NK-92 (cell line): ENCODE results near the gene CEACAM18.
"Not testable (repeated sequence)": the region's sequence is repeated elsewhere in the genome, so short reads cannot be mapped to it uniquely, and the experiment has no call there.

Experiments
- DNase-seq: peaks from one replicate; lab custom pipeline; 2025; ENCODE audit not compliant: unreplicated experiment; lab: John Stamatoyannopoulos, UW

CEACAM18 gene

GRCh38 chr19:51489113-51489512, 10.8 kb downstream of the CEACAM18 start:
- DNase-seq, result no peak

- no peak for DNase-seq
Measured at GRCh38 chr19:51490676-51491075, 12.3 kb downstream of the CEACAM18 start.

GRCh38 chr19:51491586-51491985, 13.2 kb downstream of the CEACAM18 start:
- DNase-seq, result no peak

- no peak for DNase-seq
Measured at GRCh38 chr19:51493776-51494175, 15.4 kb downstream of the CEACAM18 start.

GRCh38 chr19:51497666-51498065, 19.3 kb downstream of the CEACAM18 start:
- DNase-seq, result no peak

DNA sequence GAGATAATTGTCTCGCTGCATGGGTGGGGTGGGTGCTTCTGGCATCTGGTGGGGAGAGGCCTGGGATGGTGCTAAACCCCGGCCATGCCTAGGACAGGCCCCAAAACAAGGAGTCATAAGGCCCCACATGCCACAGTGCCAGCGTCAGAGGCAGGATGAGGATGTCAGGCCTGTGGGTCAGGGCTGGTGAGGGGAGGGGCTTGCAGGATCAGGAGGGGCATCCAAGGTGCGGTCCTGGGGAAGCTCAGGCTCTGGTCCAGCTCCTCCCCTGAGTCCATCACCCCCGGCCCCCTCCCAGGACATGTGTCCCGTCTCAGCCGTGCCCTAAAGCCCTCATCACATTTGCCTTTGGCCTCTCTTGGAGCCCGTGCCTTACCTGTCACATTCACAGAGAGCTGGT, 22.6 kb downstream of the CEACAM18 start:
- DNase-seq, result not testable (repeated sequence)

DNA sequence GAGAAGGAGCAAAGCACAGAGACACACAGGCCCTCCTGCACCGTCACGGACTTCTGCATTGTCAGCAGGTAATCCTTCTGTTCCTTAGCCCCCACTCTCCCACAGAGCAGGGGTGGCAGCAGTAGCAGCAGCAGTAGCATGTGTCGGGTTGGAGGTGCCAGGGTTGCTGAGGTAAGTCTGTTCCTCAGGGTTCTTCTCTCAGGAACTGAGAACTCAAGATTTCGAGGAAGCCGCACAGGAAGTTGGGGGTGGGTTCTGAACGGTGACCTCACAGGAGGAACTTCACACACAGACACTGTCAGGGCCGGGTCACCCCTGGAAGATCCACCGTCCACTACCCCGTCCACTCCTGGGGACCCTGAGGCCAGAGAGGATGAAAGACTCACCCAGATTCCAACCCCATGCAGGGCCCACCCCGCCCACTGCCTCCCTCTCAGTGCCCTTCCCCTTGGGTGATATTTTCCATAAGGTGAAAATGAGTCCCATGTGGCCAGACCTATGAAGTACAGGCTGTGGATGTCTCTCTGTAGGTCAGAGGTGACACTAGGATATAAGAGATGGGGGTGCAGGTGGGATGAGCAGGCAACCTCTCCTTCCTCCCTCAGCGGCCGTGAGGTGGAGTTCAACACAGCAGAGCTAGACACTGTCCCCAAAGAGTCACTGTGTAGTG, 23.4 kb downstream of the CEACAM18 start, which contains the start of gene SIGLEC12:
Gene SIGLEC12, minus strand, starts transcription at position 207 of the 670 bp plus-strand sequence. Its CDS starts 67 bp downstream, at position 140.
- no peak for DNase-seq

GRCh38 chr19:51503286-51503817, 25.0 kb downstream of the CEACAM18 start:
- DNase-seq, result no peak

DNA sequence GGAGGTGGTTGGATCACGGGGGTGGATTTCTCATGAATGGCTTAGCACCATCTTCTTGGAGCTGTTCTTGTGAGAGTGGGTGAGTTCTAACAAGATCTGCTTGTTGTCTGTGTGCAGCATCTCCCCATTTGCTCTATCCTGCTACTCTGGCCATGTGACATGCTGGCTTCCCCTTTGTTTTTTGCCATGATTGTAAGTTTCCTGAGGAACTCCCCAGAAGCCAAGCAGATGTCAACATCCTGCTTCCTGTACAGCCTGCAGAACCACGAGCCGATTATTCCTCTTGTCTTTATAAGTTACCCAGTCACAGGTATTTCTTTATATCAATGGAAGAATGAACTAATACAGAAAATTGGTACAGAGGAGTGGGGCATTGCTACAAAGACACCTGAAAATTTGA, 25.6 kb downstream of the CEACAM18 start:
- no peak for DNase-seq

DNA sequence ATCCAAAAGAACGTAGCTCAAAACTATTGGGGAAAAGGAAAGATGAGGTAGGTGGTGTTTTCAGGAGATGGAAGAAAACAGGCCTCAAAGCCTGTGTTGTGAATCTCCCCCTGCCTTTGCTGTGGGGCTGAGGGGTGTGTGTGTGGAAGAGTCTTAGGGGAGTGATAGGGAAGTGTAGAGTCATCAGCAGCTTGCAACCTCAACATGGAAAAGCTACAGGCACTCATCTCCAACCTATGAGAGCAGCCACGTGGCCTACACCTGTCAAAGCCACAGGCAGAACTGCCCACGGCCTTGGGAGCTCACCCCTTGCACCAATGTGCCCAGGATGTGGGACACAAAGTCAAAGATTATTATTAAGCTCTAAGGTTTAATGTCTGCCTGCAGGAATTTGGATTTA, 27.6 kb downstream of the CEACAM18 start:
- no peak for DNase-seq

DNA sequence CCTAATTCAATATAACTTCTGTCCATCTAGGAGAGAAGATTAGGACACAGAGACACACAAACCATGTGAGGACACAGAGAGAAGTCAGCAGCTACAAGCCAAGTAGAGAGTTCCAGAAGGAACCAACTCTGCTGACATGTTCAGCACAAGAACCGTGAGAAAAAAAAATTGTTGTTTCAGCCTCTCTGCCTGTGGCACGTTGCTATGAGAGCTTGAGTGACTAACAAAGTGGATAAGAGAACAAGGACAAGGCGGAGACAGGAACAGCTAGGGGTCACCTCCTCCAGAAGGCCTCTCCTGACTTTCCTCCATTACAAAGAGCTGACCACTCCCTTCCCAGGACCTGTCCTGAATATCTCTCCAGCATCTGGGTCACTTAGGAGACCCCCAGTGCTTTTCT, 28.9 kb downstream of the CEACAM18 start:
- DNase-seq, result no peak

- no peak for DNase-seq
Measured at GRCh38 chr19:51507640-51508058, 29.3 kb downstream of the CEACAM18 start.

GRCh38 chr19:51508059-51508733, 29.9 kb downstream of the CEACAM18 start:
- DNase-seq, result no peak

DNA sequence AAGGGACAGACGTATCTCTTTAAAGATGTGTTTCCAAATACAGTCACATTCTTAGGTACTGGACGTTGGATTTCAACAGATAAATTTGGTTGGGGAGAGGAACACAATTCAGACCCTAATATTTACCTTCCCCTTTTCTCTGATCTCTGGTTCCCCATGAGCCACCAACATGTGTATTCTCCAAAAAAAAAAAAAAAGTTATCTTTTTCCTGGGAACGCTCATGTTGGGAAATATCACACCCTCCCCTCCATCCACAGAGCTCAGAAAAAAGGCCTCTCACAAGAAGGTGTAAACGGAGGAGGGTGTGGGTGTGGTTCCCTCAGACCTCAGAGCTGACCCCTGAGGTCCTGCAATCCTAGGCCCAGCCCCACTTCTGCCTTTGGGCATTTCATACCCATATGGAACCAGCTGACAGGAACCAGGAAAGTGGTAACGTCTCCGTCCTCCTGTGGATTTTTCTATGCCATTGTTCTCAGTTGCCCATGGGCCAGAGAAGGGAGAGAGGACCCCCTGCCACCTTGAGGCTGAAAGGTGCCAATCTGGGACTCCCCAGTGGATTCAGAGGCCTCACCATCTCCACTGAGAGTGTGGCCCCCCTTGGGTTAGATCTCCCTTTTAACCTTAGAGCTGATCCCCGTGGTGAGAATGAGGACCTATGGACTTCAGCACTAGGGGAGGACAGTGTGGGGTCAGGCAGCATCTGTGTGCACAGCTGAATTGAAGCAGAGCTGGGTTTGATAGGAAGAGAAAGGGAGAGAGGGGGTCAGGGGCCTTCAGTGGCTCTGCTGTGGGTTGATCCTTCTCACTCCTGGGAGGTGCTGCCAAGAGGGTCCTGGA, 31.7 kb downstream of the CEACAM18 start:
- DNase-seq, result no peak

DNA sequence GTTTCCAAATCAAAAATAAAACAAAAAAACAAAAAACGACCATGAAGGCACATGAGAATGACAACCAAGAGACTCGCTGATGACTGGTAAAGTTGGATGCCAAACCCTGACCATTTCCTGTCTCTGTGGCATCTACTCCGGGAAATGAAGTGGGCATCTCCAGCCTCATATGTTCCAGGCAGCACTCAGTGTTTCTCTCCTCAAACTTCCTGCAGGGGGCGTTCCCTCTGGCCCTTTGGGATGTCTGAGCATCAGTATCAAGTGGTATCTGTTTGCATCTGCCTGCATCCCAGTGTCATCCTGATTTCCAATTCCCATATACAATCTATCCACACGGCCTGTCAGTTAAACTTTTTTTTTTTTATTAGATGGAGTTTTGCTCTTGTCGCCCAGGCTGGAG, 33.0 kb downstream of the CEACAM18 start:
- DNase-seq, result no peak

GRCh38 chr19:51513968-51514367, 35.6 kb downstream of the CEACAM18 start:
- DNase-seq, result no peak

GRCh38 chr19:51514866-51515481, 36.6 kb downstream of the CEACAM18 start:
- DNase-seq, result no peak

GRCh38 chr19:51520728-51521127, 42.4 kb downstream of the CEACAM18 start:
- no peak for DNase-seq

GRCh38 chr19:51521357-51521756, 43.0 kb downstream of the CEACAM18 start:
- no peak for DNase-seq

GRCh38 chr19:51521781-51522180, 43.4 kb downstream of the CEACAM18 start:
- DNase-seq, result no peak

GRCh38 chr19:51524666-51525264, 46.4 kb downstream of the CEACAM18 start:
- DNase-seq, result no peak
